ENCODE data around the gene ADGRL1.
"Not testable (repeated sequence)": the region's sequence is repeated elsewhere in the genome, so short reads cannot be mapped to it uniquely, and the experiment has no call there.

Gene ADGRL1

GRCh38 chr19:14206737-14207726 is 1.1 kb upstream of the ADGRL1 start:
- peak; percentile 90 for DNase-seq (ENCODE audit: low read depth)
- H3K4me3 ChIP-seq (ENCODE audit: control insufficient read depth, low read depth, low read length): peak overlapping the region; percentile 43

- not testable (repeated sequence) for H3K4me3 ChIP-seq (ENCODE audit: control insufficient read depth, low read depth, low read length)
Measured at GRCh38 chr19:14206308-14206707, 339 bp upstream of the ADGRL1 start.

GRCh38 chr19:14204676-14205451 is 1.1 kb downstream of the ADGRL1 start:
- not testable (repeated sequence) for H3K4me3 ChIP-seq (ENCODE audit: control insufficient read depth, low read depth, low read length); DNase-seq (ENCODE audit: low read depth)

More at GRCh38 chr19:14206308-14206707, 339 bp upstream of the ADGRL1 start:
- DNase-seq (ENCODE audit: low read depth): not testable (repeated sequence)

- DNase-seq (ENCODE audit: low read depth); H3K4me3 ChIP-seq (ENCODE audit: control insufficient read depth, low read depth, low read length): not testable (repeated sequence)
Measured at GRCh38 chr19:14204219-14204618, 1.8 kb downstream of the ADGRL1 start.

- not testable (repeated sequence) for DNase-seq (ENCODE audit: low read depth); H3K4me3 ChIP-seq (ENCODE audit: control insufficient read depth, low read depth, low read length)
Measured at GRCh38 chr19:14203788-14204187, 2.2 kb downstream of the ADGRL1 start.

GRCh38 chr19:14203177-14203576 is 2.8 kb downstream of the ADGRL1 start:
- TF ChIP-seq CTCF (conservative IDR thresholded peaks at IDR 0.05; ENCODE audit: control insufficient read depth, insufficient read depth, low read depth, low read length): no peak
- DNase-seq (ENCODE audit: low read depth): no peak

GRCh38 chr19:14201481-14201880 is 4.5 kb downstream of the ADGRL1 start:
- H3K4me3 ChIP-seq (ENCODE audit: control insufficient read depth, low read depth, low read length); DNase-seq (ENCODE audit: low read depth): not testable (repeated sequence)

More at GRCh38 chr19:14203177-14203576, 2.8 kb downstream of the ADGRL1 start:
- H3K4me3 ChIP-seq (ENCODE audit: control insufficient read depth, low read depth, low read length): no peak overlapping the region

GRCh38 chr19:14200147-14200841 is 5.7 kb downstream of the ADGRL1 start:
- TF ChIP-seq CTCF (conservative IDR thresholded peaks at IDR 0.05; ENCODE audit: control insufficient read depth, insufficient read depth, low read depth, low read length): peak; percentile 42
- not testable (repeated sequence) for H3K4me3 ChIP-seq (ENCODE audit: control insufficient read depth, low read depth, low read length); DNase-seq (ENCODE audit: low read depth)

GRCh38 chr19:14198384-14199376 is 7.3 kb downstream of the ADGRL1 start:
- H3K4me3 ChIP-seq (ENCODE audit: control insufficient read depth, low read depth, low read length): no peak overlapping the region
- no peak for TF ChIP-seq CTCF (conservative IDR thresholded peaks at IDR 0.05; ENCODE audit: control insufficient read depth, insufficient read depth, low read depth, low read length)
- no peak for DNase-seq (ENCODE audit: low read depth)

Measured in fibroblast of mammary gland (primary cell).